GM21576 (cell line): ENCODE results near the gene HES4.

Experiments used
- ATAC-seq: cut with Tn5 transposase; IDR thresholded peaks from one replicate; pipeline ENCODE4 v1.9.1; 2021; ENCODE audit warnings: mild to moderate bottlenecking, moderate library complexity; ENCODE audit not compliant: unreplicated experiment

The HES4 gene

GRCh38 chr1:969260-969855, 30.5 kb downstream of the HES4 start:
- no peak for ATAC-seq

GRCh38 chr1:967466-968343, 32.2 kb downstream of the HES4 start:
- no peak for ATAC-seq

GRCh38 chr1:966704-967300, 33.1 kb downstream of the HES4 start:
- ATAC-seq, result peak; percentile 66

GRCh38 chr1:966135-966703, 33.7 kb downstream of the HES4 start, which contains the start of gene PLEKHN1:
PLEKHN1 (plus strand) TSS chr1:966482; CDS start chr1:966532, 50 bp downstream.
- ATAC-seq, result no peak

GRCh38 chr1:965526-966134, 34.3 kb downstream of the HES4 start:
- no peak for ATAC-seq

GRCh38 chr1:964691-965525, 35.0 kb downstream of the HES4 start:
- no peak for ATAC-seq

GRCh38 chr1:963746-964525, 36.0 kb downstream of the HES4 start:
- ATAC-seq, result no peak

GRCh38 chr1:963301-963651, 36.6 kb downstream of the HES4 start:
- no peak for ATAC-seq

GRCh38 chr1:962381-963300, 37.3 kb downstream of the HES4 start:
- no peak for ATAC-seq

- ATAC-seq, result no peak
Observed at GRCh38 chr1:961132-961669, 38.7 kb downstream of the HES4 start.

GRCh38 chr1:960363-961131, 39.4 kb downstream of the HES4 start, which contains the start of gene KLHL17:
KLHL17 (plus strand) TSS chr1:960584; CDS start chr1:960694, 110 bp downstream.
- peak; percentile 47 for ATAC-seq

- no peak for ATAC-seq
Observed at GRCh38 chr1:959731-960362, 40.0 kb downstream of the HES4 start.

- ATAC-seq, result peak; percentile 71
Observed at GRCh38 chr1:958823-959730, 40.8 kb downstream of the HES4 start, which contains the start of gene NOC2L. NOC2L (minus strand) TSS chr1:959256; CDS start chr1:959240, 16 bp downstream.

GRCh38 chr1:956636-957035, 43.3 kb downstream of the HES4 start:
- no peak for ATAC-seq

- no peak for ATAC-seq
Observed at GRCh38 chr1:955474-955873, 44.4 kb downstream of the HES4 start.

- no peak for ATAC-seq
Observed at GRCh38 chr1:954927-955326, 45.0 kb downstream of the HES4 start.
